Adipocyte (in vitro differentiated cells): ENCODE results near the gene CNOT6L.
"Not testable (repeated sequence)": the region's sequence is repeated elsewhere in the genome, so short reads cannot be mapped to it uniquely, and the experiment has no call there.

Experiments
- DNase-seq: peaks from one replicate; pipeline ENCODE4 v3.0.0-alpha.2; 2015; ENCODE audit warnings: low read depth
- H3K27me3 ChIP-seq: replicated peaks from 2 replicates; pipeline ENCODE4 v1.7.0; 2013; ENCODE audit warnings: mild to moderate bottlenecking, low read length, moderate library complexity; ENCODE audit not compliant: control insufficient read depth, insufficient read depth
- H3K36me3 ChIP-seq: 2 replicates; pipeline ENCODE4 v1.7.0; 2013; ENCODE audit warnings: low read length, mild to moderate bottlenecking, moderate library complexity; ENCODE audit not compliant: control insufficient read depth, insufficient read depth, severe bottlenecking
- H3K4me1 ChIP-seq: 2 replicates; pipeline ENCODE4 v1.7.0; 2013; ENCODE audit warnings: mild to moderate bottlenecking, low read length, moderate library complexity; ENCODE audit not compliant: control insufficient read depth, insufficient read depth
- H3K4me3 ChIP-seq: 2 replicates; pipeline ENCODE4 v1.7.0; 2013; ENCODE audit warnings: mild to moderate bottlenecking, low read length, moderate library complexity
- H3K9ac ChIP-seq: 2 replicates; pipeline ENCODE4 v1.7.0; 2013; ENCODE audit warnings: mild to moderate bottlenecking, low read length, moderate library complexity
- H3K9me3 ChIP-seq: 2 replicates; pipeline ENCODE4 v1.7.0; 2013; ENCODE audit warnings: mild to moderate bottlenecking, low read length, moderate library complexity; ENCODE audit not compliant: control insufficient read depth

CNOT6L gene

GRCh38 chr4:77740480-77740879, 78.7 kb downstream of the CNOT6L start:
- H3K9me3 ChIP-seq, result no peaks in the 10 kb centered on the region
- H3K4me3 ChIP-seq, result no peak overlapping the region
- peaks cover 11% of the 10 kb centered on the region for H3K4me1 ChIP-seq
- DNase-seq, result no peak
- no peak overlapping the region for H3K9ac ChIP-seq
- H3K36me3 ChIP-seq, result peaks cover 17% of the 10 kb centered on the region
- no peaks in the 10 kb centered on the region for H3K27me3 ChIP-seq

GRCh38 chr4:77734928-77735327, 84.2 kb downstream of the CNOT6L start:
- DNase-seq, result peak; percentile 78
- no peaks in the 10 kb centered on the region for H3K9me3 ChIP-seq
- no peaks in the 10 kb centered on the region for H3K4me1 ChIP-seq
- H3K36me3 ChIP-seq, result peaks cover 12% of the 10 kb centered on the region
- no peak overlapping the region for H3K9ac ChIP-seq
- no peaks in the 10 kb centered on the region for H3K27me3 ChIP-seq
- no peak overlapping the region for H3K4me3 ChIP-seq

GRCh38 chr4:77731656-77732055, 87.5 kb downstream of the CNOT6L start:
- peaks cover 12% of the 10 kb centered on the region for H3K4me1 ChIP-seq
- DNase-seq, result no peak
- no peaks in the 10 kb centered on the region for H3K27me3 ChIP-seq
- no peaks in the 10 kb centered on the region for H3K9me3 ChIP-seq
- H3K36me3 ChIP-seq, result peaks cover 10% of the 10 kb centered on the region
- H3K9ac ChIP-seq, result no peak overlapping the region
- H3K4me3 ChIP-seq, result no peak overlapping the region

- H3K9ac ChIP-seq, result no peak overlapping the region
- peaks cover 12% of the 10 kb centered on the region for H3K4me1 ChIP-seq
- no peaks in the 10 kb centered on the region for H3K27me3 ChIP-seq
- DNase-seq, result no peak
- no peak overlapping the region for H3K4me3 ChIP-seq
- H3K36me3 ChIP-seq, result peaks cover 16% of the 10 kb centered on the region
- H3K9me3 ChIP-seq, result no peaks in the 10 kb centered on the region
These were observed 90.7 kb downstream of the CNOT6L start for GRCh38 chr4:77728420-77728819.

- H3K27me3 ChIP-seq, result no peaks in the 10 kb centered on the region
- no peak for DNase-seq
- H3K4me3 ChIP-seq, result no peak overlapping the region
- H3K9me3 ChIP-seq, result no peaks in the 10 kb centered on the region
- no peaks in the 10 kb centered on the region for H3K4me1 ChIP-seq
- H3K36me3 ChIP-seq, result peaks cover 9% of the 10 kb centered on the region
- no peak overlapping the region for H3K9ac ChIP-seq
These were observed 98.1 kb downstream of the CNOT6L start for GRCh38 chr4:77721073-77721472.

GRCh38 chr4:77718500-77718899, 100.7 kb downstream of the CNOT6L start:
- not testable (repeated sequence) for H3K9ac ChIP-seq, H3K4me3 ChIP-seq, H3K9me3 ChIP-seq, H3K27me3 ChIP-seq, DNase-seq, H3K36me3 ChIP-seq, H3K4me1 ChIP-seq

- no peak for DNase-seq
- Histone ChIP-seq H3K27me3 (no peaks in the 10 kb centered on the region), H3K4me3 (no peak overlapping the region), H3K4me1 (no peaks in the 10 kb centered on the region), H3K36me3 (peaks cover 4% of the 10 kb centered on the region), H3K9ac (no peak overlapping the region), H3K9me3 (no peaks in the 10 kb centered on the region)
These were observed 103.5 kb downstream of the CNOT6L start for GRCh38 chr4:77715414-77716290.

GRCh38 chr4:77714514-77714913, 104.7 kb downstream of the CNOT6L start:
- no peaks in the 10 kb centered on the region for H3K4me1 ChIP-seq
- H3K27me3 ChIP-seq, result no peaks in the 10 kb centered on the region
- no peaks in the 10 kb centered on the region for H3K36me3 ChIP-seq
- no peak for DNase-seq
- H3K4me3 ChIP-seq, result no peak overlapping the region
- H3K9me3 ChIP-seq, result no peaks in the 10 kb centered on the region
- H3K9ac ChIP-seq, result no peak overlapping the region

- H3K9me3 ChIP-seq, result no peaks in the 10 kb centered on the region
These were observed 105.3 kb downstream of the CNOT6L start for GRCh38 chr4:77713884-77714283.

GRCh38 chr4:77712675-77713074, 106.5 kb downstream of the CNOT6L start:
- Histone ChIP-seq H3K27me3 (no peaks in the 10 kb centered on the region), H3K9ac (no peak overlapping the region), H3K9me3 (no peaks in the 10 kb centered on the region), H3K36me3 (no peaks in the 10 kb centered on the region), H3K4me3 (no peak overlapping the region), H3K4me1 (no peaks in the 10 kb centered on the region)
- DNase-seq, result no peak

More at GRCh38 chr4:77713884-77714283, 105.3 kb downstream of the CNOT6L start:
- Histone ChIP-seq H3K36me3 (no peaks in the 10 kb centered on the region), H3K4me3 (no peak overlapping the region), H3K9ac (no peak overlapping the region), H3K4me1 (no peaks in the 10 kb centered on the region), H3K27me3 (no peaks in the 10 kb centered on the region)
- no peak for DNase-seq

GRCh38 chr4:77711469-77711868, 107.7 kb downstream of the CNOT6L start:
- no peak for DNase-seq
- no peaks in the 10 kb centered on the region for H3K27me3 ChIP-seq

GRCh38 chr4:77710684-77711083, 108.5 kb downstream of the CNOT6L start:
- no peaks in the 10 kb centered on the region for H3K27me3 ChIP-seq
- no peaks in the 10 kb centered on the region for H3K9me3 ChIP-seq
- H3K4me3 ChIP-seq, result no peak overlapping the region
- no peak overlapping the region for H3K9ac ChIP-seq
- H3K4me1 ChIP-seq, result no peaks in the 10 kb centered on the region
- no peaks in the 10 kb centered on the region for H3K36me3 ChIP-seq
- DNase-seq, result no peak

More at GRCh38 chr4:77711469-77711868, 107.7 kb downstream of the CNOT6L start:
- no peaks in the 10 kb centered on the region for H3K9me3 ChIP-seq
- no peak overlapping the region for H3K4me3 ChIP-seq
- H3K4me1 ChIP-seq, result no peaks in the 10 kb centered on the region
- no peak overlapping the region for H3K9ac ChIP-seq
- H3K36me3 ChIP-seq, result no peaks in the 10 kb centered on the region
